ENCODE data around the gene AKAP12. TPM values are rescaled to one million over a fixed set of nuclear protein-coding genes. Genes with fewer than 3 reads are reported as not detected.
"Not testable (repeated sequence)": the region's sequence is repeated elsewhere in the genome, so short reads cannot be mapped to it uniquely, and the experiment has no call there.

The AKAP12 gene
- total RNA-seq, 1 donor from 2014 or later = 430 TPM

- no peak for DNase-seq (ENCODE audit: low read depth)
- no peak overlapping the region for H3K4me3 ChIP-seq (ENCODE audit: low read depth, low read length)
- TF ChIP-seq CTCF (conservative IDR thresholded peaks at IDR 0.05; ENCODE audit: low read depth, low read length) = no peak
These were observed 99.6 kb downstream of the AKAP12 start for GRCh38 chr6:151339369-151339768.

GRCh38 chr6:151340219-151340978 is 100.6 kb downstream of the AKAP12 start:
- no peak for DNase-seq (ENCODE audit: low read depth)
- TF ChIP-seq CTCF (conservative IDR thresholded peaks at IDR 0.05; ENCODE audit: low read depth, low read length) = no peak
- H3K4me3 ChIP-seq (ENCODE audit: low read depth, low read length) = no peak overlapping the region

- TF ChIP-seq CTCF (conservative IDR thresholded peaks at IDR 0.05; ENCODE audit: low read depth, low read length) = no peak
- no peak overlapping the region for H3K4me3 ChIP-seq (ENCODE audit: low read depth, low read length)
- no peak for DNase-seq (ENCODE audit: low read depth)
These were observed 101.9 kb downstream of the AKAP12 start for GRCh38 chr6:151341476-151342195.

- not testable (repeated sequence) for DNase-seq (ENCODE audit: low read depth); H3K4me3 ChIP-seq (ENCODE audit: low read depth, low read length)
These were observed 103.0 kb downstream of the AKAP12 start for GRCh38 chr6:151342750-151343149.

GRCh38 chr6:151349651-151350270 is 110.0 kb downstream of the AKAP12 start:
- DNase-seq (ENCODE audit: low read depth) = no peak
- no peak for TF ChIP-seq CTCF (conservative IDR thresholded peaks at IDR 0.05; ENCODE audit: low read depth, low read length)
- H3K4me3 ChIP-seq (ENCODE audit: low read depth, low read length) = no peak overlapping the region

- H3K4me3 ChIP-seq (ENCODE audit: low read depth, low read length) = no peak overlapping the region
- TF ChIP-seq CTCF (conservative IDR thresholded peaks at IDR 0.05; ENCODE audit: low read depth, low read length) = no peak
- no peak for DNase-seq (ENCODE audit: low read depth)
These were observed 110.8 kb downstream of the AKAP12 start for GRCh38 chr6:151350442-151351145.

Data from epithelial cell of proximal tubule (primary cell).